GM19395 (cell line): Measurements from ENCODE around the gene CST5.
"Not testable (repeated sequence)": the region's sequence is repeated elsewhere in the genome, so short reads cannot be mapped to it uniquely, and the experiment has no call there.

Source experiments
- ATAC-seq: cut with Tn5 transposase; IDR thresholded peaks from one replicate; pipeline ENCODE4 v1.9.1; 2021; ENCODE audit warnings: mild to moderate bottlenecking, moderate library complexity; ENCODE audit not compliant: unreplicated experiment

CST5 gene

DNA sequence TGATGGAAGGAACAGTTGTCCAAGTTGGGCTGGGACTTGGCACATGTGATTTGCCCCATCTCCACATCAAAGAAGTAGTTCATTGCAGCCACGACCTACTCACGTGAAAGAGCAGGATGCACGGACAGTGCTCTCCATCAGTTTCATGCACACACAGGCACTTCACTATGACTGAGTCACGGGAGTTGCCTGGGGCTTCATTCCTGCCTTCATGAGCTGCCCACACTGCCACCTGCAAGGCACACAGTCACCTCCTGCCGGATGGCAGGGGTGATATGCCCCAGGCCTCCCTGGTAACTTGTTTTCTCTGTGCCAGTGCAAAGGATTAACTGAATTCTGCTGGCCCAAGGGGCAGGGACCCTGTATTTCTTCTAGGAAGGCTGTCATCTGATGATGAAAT lies 22.8 kb downstream of the CST5 start:
- no peak for ATAC-seq

DNA sequence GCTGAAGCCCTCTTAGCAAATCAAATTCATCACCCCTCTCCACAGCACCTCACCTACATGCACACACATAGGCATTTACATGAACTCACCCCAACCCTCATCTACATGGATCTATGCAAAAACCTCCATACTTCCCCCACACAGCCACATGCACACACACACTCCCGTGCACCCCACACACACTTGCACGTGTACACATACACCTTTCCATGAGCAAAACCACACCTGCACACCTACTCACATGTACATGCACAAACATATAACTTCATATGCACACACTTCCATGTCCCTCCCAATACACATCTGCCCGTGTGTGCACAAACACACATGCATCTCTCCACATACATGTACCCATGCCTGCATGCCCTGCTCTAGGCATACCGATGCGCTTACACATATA lies 23.3 kb downstream of the CST5 start:
- no peak for ATAC-seq

DNA sequence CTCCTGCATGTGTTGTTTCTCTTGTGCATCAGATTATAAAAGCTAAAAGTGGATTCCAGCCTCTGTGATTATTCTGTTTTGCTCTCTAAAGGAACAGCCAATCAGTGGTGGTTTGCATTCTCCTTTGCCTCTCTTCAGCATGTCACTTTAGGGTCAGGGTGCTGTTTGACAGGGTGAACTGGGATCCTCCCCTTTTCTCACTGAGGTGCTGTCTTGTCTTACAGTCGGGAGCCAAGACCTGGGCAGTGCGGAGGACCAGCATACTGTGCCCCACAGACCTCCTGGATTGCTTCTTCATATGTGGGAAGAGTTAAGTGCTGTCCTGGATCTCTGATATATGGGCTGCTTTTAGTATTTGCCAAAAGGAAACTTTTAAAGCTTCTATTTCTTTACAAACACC lies 37.9 kb downstream of the CST5 start:
- ATAC-seq = no peak

DNA sequence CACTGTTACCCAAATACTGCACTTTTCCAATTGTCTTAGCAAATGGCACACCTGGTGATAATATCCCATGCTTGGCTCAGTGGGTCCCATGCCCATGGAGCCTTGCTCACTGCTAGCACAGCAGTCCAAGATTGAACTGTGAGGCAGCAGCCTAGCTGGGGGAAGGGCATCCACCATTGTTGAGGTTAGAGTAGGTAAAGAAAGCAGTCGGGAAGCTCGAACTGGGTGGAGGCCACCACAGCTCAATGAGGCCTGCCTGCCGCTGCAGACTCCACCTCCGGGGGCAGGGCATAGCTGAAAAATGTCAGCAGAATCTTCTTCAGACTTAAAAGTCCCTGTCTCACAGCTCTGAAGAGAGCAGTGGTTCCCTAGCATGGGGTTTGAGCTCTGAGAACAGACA lies 43.8 kb downstream of the CST5 start:
- ATAC-seq = no peak

DNA sequence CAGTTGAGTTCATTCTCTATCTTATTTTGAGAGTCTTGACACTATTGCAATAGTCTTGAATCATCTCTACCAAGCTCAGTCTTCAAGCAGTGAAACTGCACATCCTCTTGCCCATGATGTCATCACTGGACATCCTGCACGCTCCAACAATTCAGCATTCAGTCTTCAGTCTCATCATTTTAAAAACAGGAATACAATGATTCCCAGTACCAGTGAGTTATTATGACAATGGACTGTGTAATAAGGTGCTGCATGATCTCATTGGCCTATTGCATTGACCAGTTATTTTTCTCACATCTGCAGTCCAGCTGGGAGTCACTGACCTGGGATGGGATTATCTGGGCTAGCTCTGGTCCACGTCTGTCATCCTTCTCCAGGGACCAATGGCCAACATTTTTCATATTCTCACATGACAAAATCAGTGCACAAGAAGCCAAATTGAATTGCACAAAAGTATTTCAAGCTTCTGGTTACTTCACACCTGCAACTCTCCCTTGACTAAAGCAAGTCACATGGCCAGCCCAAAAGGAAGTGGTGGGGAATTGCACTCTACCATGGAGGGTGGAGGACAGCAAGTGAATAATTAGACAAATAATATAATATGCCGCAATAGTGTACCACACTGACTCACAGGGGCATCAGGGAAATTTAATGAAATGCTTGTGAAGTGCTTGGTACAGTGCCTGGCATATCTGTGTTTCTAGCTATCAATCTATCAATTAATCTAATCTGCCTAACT lies 46.6 kb downstream of the CST5 start:
- ATAC-seq = no peak

DNA sequence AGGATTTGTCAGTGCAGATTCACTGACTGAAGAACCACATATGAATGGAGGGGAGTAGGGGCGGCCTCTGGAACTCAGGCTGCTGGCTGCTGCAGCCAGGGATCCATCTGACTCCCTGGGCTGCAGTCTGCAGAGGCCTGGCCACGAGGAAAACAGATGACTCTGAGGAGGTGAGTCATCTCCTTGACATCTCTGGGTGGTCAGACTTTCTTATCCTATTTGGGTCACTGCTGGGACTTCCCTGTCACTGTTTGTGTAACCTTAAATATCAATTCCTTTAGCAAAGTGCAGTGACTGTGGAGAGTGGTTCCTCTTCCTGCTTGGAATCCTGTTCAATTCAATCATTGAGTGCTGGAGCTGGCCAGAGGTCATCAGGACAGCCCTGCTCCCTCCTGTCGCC lies 47.6 kb downstream of the CST5 start:
- ATAC-seq = not testable (repeated sequence)

DNA sequence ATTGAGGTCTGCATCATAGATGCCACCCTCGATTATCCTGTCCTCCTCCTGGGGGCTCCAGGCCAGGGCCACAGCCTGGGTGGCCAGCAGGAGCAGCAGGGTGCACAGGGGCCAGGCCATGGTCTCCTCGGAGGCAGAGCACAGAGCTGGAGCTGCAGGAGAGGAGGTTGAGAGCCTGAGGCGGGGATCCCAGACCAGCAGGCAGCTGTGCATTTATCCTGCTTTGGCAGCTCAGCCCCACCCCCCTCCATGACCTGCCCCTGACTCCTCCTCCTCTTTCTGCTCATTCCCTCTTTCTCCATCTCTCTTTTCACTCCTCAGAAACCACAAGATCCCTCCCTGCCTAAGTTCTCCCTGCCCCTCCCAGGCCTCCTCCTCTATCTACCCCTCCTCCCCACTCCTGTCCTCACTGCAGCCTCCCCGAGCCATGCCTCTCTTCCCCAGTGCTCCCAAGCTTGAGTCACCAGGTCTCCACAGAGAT lies 53.0 kb downstream of the CST5 start, which contains the start of gene CST2:
Gene CST2, minus strand, starts transcription at position 189 of the 481 bp plus-strand sequence. Its CDS starts 69 bp downstream, at position 120.
- ATAC-seq = no peak
